ENCODE data around the gene GJA4.

- no peak for TF ChIP-seq CTCF (IDR thresholded peaks at IDR 0.05; ENCODE audit: insufficient read depth, low read length)
- TF ChIP-seq REST (IDR thresholded peaks at IDR 0.05; ENCODE audit: insufficient replicate concordance, low read depth) = no peak
Measured at GRCh38 chr1:34806396-34806795, 13.6 kb downstream of the GJA4 start.

Measured in HL-60 (cell line).